IMR-90 (cell line): ENCODE results near the gene OR6B1. TPM values are rescaled to one million over a fixed set of nuclear protein-coding genes. Genes with fewer than 3 reads are reported as not detected.

ENCODE experiments used
- ATAC-seq: fragments of 200-7000 bp; cut with Tn5 transposase; 2 replicates; pipeline ENCODE4 v1.9.1; 2020; ENCODE audit warnings: low read depth, mild to moderate bottlenecking, moderate library complexity
- BruUV-seq: library from RNA; stranded (reverse); fragments of 400-500 nt; replicated peaks from 2 replicates; lab custom pipeline; 2021; lab: Mats Ljungman, UMichigan
- CTCF ChIA-PET: fragments of 300-600 bp; formaldehyde crosslinking; extraction: SDS; loops from one replicate; lab custom pipeline; 2021; ENCODE audit warnings: antibody characterized with exemption; lab: Yijun Ruan, JAX
- POLR2A ChIA-PET: fragments of 300-600 bp; sonication (Branson Sonifier 250); formaldehyde crosslinking; loops from one replicate; lab custom pipeline; 2022; ENCODE audit warnings: antibody characterized with exemption; ENCODE audit not compliant: unreplicated experiment; lab: Charles Lee
- DNase-seq: peaks from one replicate; pipeline ENCODE4 v3.0.0; 2013
- H2AFZ ChIP-seq: replicated peaks from 2 replicates; pipeline ENCODE3; 2013; ENCODE audit warnings: low read length, mild to moderate bottlenecking; ENCODE audit not compliant: poor library complexity
- H2AK5ac ChIP-seq: 2 replicates; pipeline ENCODE4 v1.6.1; 2013; ENCODE audit warnings: low read depth, low read length, inconsistent platforms
- H2AK9ac ChIP-seq: replicated peaks from 2 replicates; pipeline ENCODE3; 2013; ENCODE audit warnings: mild to moderate bottlenecking, low read depth, low read length, moderate library complexity; ENCODE audit not compliant: poor library complexity
- H2BK120ac ChIP-seq: 2 replicates; pipeline ENCODE4 v1.6.1; 2013; ENCODE audit warnings: low read depth, low read length, inconsistent platforms
- H2BK15ac ChIP-seq: 3 replicates; pipeline ENCODE4 v1.6.1; 2013; ENCODE audit warnings: low read depth, low read length, inconsistent platforms
- H2BK20ac ChIP-seq: 2 replicates; pipeline ENCODE4 v1.6.1; 2013; ENCODE audit warnings: low read depth, mild to moderate bottlenecking, inconsistent platforms, low read length, moderate library complexity
- H2BK5ac ChIP-seq: 2 replicates; pipeline ENCODE4 v1.6.1; 2013; ENCODE audit warnings: mild to moderate bottlenecking, low read depth, low read length, inconsistent platforms; ENCODE audit not compliant: poor library complexity, severe bottlenecking
- H3K14ac ChIP-seq: replicated peaks from 2 replicates; pipeline ENCODE4 v1.6.1; 2013; ENCODE audit warnings: low read depth, low read length, inconsistent platforms
- H3K18ac ChIP-seq: 2 replicates; pipeline ENCODE4 v1.6.1; 2013; ENCODE audit warnings: low read depth, low read length, control low read depth
- H3K23ac ChIP-seq: 2 replicates; pipeline ENCODE4 v1.6.1; 2013; ENCODE audit warnings: low read depth, low read length, inconsistent platforms
- H3K27ac ChIP-seq: 2 replicates; pipeline ENCODE4 v1.5.1; 2013; ENCODE audit warnings: mild to moderate bottlenecking, control low read depth, low read length; ENCODE audit not compliant: insufficient read depth
- H3K27me3 ChIP-seq: 2 replicates; pipeline ENCODE4 v1.6.1; 2013; ENCODE audit warnings: low read length; ENCODE audit not compliant: control insufficient read depth, insufficient read depth
- H3K36me3 ChIP-seq: 2 replicates; pipeline ENCODE4 v1.6.1; 2013; ENCODE audit warnings: low read length, mixed read lengths; ENCODE audit not compliant: control insufficient read depth, insufficient read depth
- H3K4ac ChIP-seq: 2 replicates; pipeline ENCODE4 v1.6.1; 2013; ENCODE audit warnings: low read depth, low read length, inconsistent platforms
- H3K4me1 ChIP-seq: 2 replicates; pipeline ENCODE4 v1.6.1; 2013; ENCODE audit warnings: low read length, mixed read lengths; ENCODE audit not compliant: control insufficient read depth, insufficient read depth
- H3K4me2 ChIP-seq: 2 replicates; pipeline ENCODE4 v1.6.1; 2013; ENCODE audit warnings: low read depth, mild to moderate bottlenecking, control low read depth, low read length, moderate library complexity
- H3K4me3 ChIP-seq: 2 replicates; pipeline ENCODE4 v1.5.1; 2013; ENCODE audit warnings: low read depth, mild to moderate bottlenecking, control low read depth, low read length, moderate library complexity; ENCODE audit not compliant: insufficient read depth
- H3K56ac ChIP-seq: 2 replicates; pipeline ENCODE4 v1.6.1; 2013; ENCODE audit warnings: low read length, inconsistent platforms; ENCODE audit not compliant: insufficient read depth; ENCODE audit errors: extremely low read depth
- H3K79me1 ChIP-seq, 2 experiments: 2 replicates each; pipeline ENCODE4 v1.6.1; 2013; ENCODE audit warnings: low read length in 2 of 2, inconsistent platforms in 1 of 2, low read depth in 1 of 2
- H3K9ac ChIP-seq: 2 replicates; pipeline ENCODE4 v1.6.1; 2013; ENCODE audit warnings: low read depth, low read length, control low read depth
- H3K9me1 ChIP-seq: 2 replicates; pipeline ENCODE4 v1.6.1; 2013; ENCODE audit warnings: low read length, inconsistent platforms; ENCODE audit not compliant: insufficient read depth
- H3K9me3 ChIP-seq: 2 replicates; pipeline ENCODE4 v1.6.1; 2013; ENCODE audit warnings: low read length; ENCODE audit not compliant: control insufficient read depth, insufficient read depth
- H4K20me1 ChIP-seq: 2 replicates; pipeline ENCODE4 v1.6.1; 2013; ENCODE audit warnings: low read length, inconsistent platforms; ENCODE audit not compliant: insufficient read depth
- H4K5ac ChIP-seq: 2 replicates; pipeline ENCODE4 v1.6.1; 2013; ENCODE audit warnings: mild to moderate bottlenecking, low read depth, low read length, control low read depth
- H4K8ac ChIP-seq, 2 experiments: 2 replicates each; pipeline ENCODE4 v1.6.1; 2013; ENCODE audit warnings: low read depth in 2 of 2, low read length in 2 of 2, control low read depth in 1 of 2, inconsistent platforms in 1 of 2
- H4K91ac ChIP-seq: 2 replicates; pipeline ENCODE4 v1.6.1; 2013; ENCODE audit warnings: low read depth, low read length, inconsistent platforms; ENCODE audit not compliant: insufficient read depth
- BHLHE40 ChIP-seq: fragments of 150-350 bp; IDR thresholded peaks from 2 replicates; pipeline ENCODE4 v1.6.1; 2016; ENCODE audit warnings: mild to moderate bottlenecking, low read depth, low read length
- CEBPB ChIP-seq: IDR thresholded peaks from 2 replicates; pipeline ENCODE4 v1.6.1; 2012; ENCODE audit warnings: low read depth, low read length, improper control_type of control experiment
- CHD1 ChIP-seq: IDR thresholded peaks from 2 replicates; pipeline ENCODE4 v1.6.1; 2012; ENCODE audit warnings: low read depth, low read length, improper control_type of control experiment
- CTCF ChIP-seq: conservative IDR thresholded peaks from 2 replicates; pipeline ENCODE4 v1.5.1; 2012; ENCODE audit warnings: mild to moderate bottlenecking, low read depth, low read length, improper control_type of control experiment
- ELK1 ChIP-seq: fragments of 150-350 bp; IDR thresholded peaks from 2 replicates; pipeline ENCODE4 v1.6.1; 2016; ENCODE audit warnings: low read depth, mild to moderate bottlenecking, low read length, moderate library complexity, borderline replicate concordance
- FOS ChIP-seq: fragments of 150-350 bp; IDR thresholded peaks from 2 replicates; pipeline ENCODE4 v1.6.1; 2016; ENCODE audit warnings: low read depth, low read length
- MAFK ChIP-seq: IDR thresholded peaks from 2 replicates; pipeline ENCODE4 v1.6.1; 2012; ENCODE audit warnings: low read depth, low read length, improper control_type of control experiment
- MAZ ChIP-seq: IDR thresholded peaks from 2 replicates; pipeline ENCODE4 v1.6.1; 2012; ENCODE audit warnings: low read depth, mild to moderate bottlenecking, low read length, improper control_type of control experiment, moderate library complexity, borderline replicate concordance
- MXI1 ChIP-seq: IDR thresholded peaks from 2 replicates; pipeline ENCODE4 v1.6.1; 2012; ENCODE audit warnings: low read depth, mild to moderate bottlenecking, low read length, moderate library complexity, borderline replicate concordance
- NFE2L2 ChIP-seq: fragments of 150-350 bp; IDR thresholded peaks from 2 replicates; pipeline ENCODE4 v1.6.1; 2016; ENCODE audit warnings: low read depth, mild to moderate bottlenecking, low read length
- POLR2A ChIP-seq: IDR thresholded peaks from 2 replicates; pipeline ENCODE4 v1.6.1; 2012; ENCODE audit warnings: mild to moderate bottlenecking, low read depth, low read length
- RAD21 ChIP-seq: IDR thresholded peaks from 2 replicates; pipeline ENCODE4 v1.6.1; 2012; ENCODE audit warnings: low read length, improper control_type of control experiment
- RCOR1 ChIP-seq: IDR thresholded peaks from 2 replicates; pipeline ENCODE4 v1.6.1; 2012; ENCODE audit warnings: mild to moderate bottlenecking, low read length, improper control_type of control experiment; ENCODE audit not compliant: insufficient replicate concordance
- RFX5 ChIP-seq: IDR thresholded peaks from 2 replicates; pipeline ENCODE4 v1.8.0; 2012; ENCODE audit warnings: low read depth, mild to moderate bottlenecking, low read length, moderate library complexity
- SMC3 ChIP-seq: fragments of 150-350 bp; IDR thresholded peaks from 2 replicates; pipeline ENCODE4 v1.6.1; 2016; ENCODE audit warnings: low read depth, mild to moderate bottlenecking, antibody characterized with exemption, low read length, moderate library complexity
- USF2 ChIP-seq: fragments of 150-350 bp; IDR thresholded peaks from 2 replicates; pipeline ENCODE4 v1.6.1; 2017; ENCODE audit warnings: mild to moderate bottlenecking, antibody characterized with exemption, low read length, low read depth
- WGBS, 2 experiments: methylation state at CpG; one replicate each; pipeline versions ENCODE4 v1.1.5 to v1.1.7; 2013; ENCODE audit warnings: missing lambda C conversion rate in 2 of 2; ENCODE audit not compliant: insufficient read length in 1 of 2; ENCODE audit errors: extremely low coverage in 2 of 2; 5-methylcytosine and 5-hydroxymethylcytosine counted together
- dilution Hi-C: fragments of 300-500 bp; cut with HindIII; formaldehyde crosslinking; loops from one replicate; pipeline ENCODE4 v1.14.3; 2018; ENCODE audit warnings: low sequenced_read_pairs; ENCODE audit not compliant: unreplicated experiment
- in situ Hi-C: fragments of 300-500 bp; cut with MboI; formaldehyde crosslinking; loops from 3 replicates; pipeline ENCODE4 v1.14.3; 2019; ENCODE audit warnings: low sequenced_read_pairs, inconsistent platforms, mixed read lengths
- intact Hi-C: fragments of 100-400 bp; cut with micrococcal nuclease; formaldehyde crosslinking; loops from 2 replicates; pipeline ENCODE4 v1.10.0; 2022
- polyA plus RNA-seq, 3 experiments: library from polyadenylated mRNA; depleted of rRNA; stranded (reverse); fragments of >200 nt; gene quantifications; 2 replicates each; pipeline ENCODE4 v1.2.3, GENCODE V29; 2012; ENCODE audit warnings: low replicate concordance in 1 of 3
- total RNA-seq: library from RNA; depleted of rRNA; stranded (reverse); fragments of >200 nt; gene quantifications from 2 replicates; pipeline ENCODE4 v1.2.3, GENCODE V29; 2012

The OR6B1 gene
- total and polyA plus RNA-seq, 2 of the 4 experiments (the other 2 are of a cell fraction) = not detected

GRCh38 chr7:144006692-144007042, 6.5 kb downstream of the OR6B1 start:
- BruUV-seq = no TSS peak
- Histone ChIP-seq H3K27me3 (no peaks in the 10 kb centered on the region), H2AK5ac (no peak overlapping the region), H4K5ac (no peak overlapping the region), H3K4me1 (no peaks in the 10 kb centered on the region), H2AFZ (no peak overlapping the region), H3K56ac (no peak overlapping the region), H3K36me3 (no peaks in the 10 kb centered on the region), H3K23ac (no peak overlapping the region), H3K9me1 (no peaks in the 10 kb centered on the region), H4K91ac (no peak overlapping the region), H3K9ac (no peak overlapping the region), H2AK9ac (no peak overlapping the region), H3K79me1 (no peaks in the 10 kb centered on the region), H3K4me2 (no peak overlapping the region), H2BK5ac (no peak overlapping the region), H3K4me3 (no peak overlapping the region), H2BK15ac (no peak overlapping the region), H4K8ac (no peak overlapping the region), H3K18ac (no peak overlapping the region), H3K14ac (no peak overlapping the region), H3K9me3 (no peaks in the 10 kb centered on the region; the same call in 1 of the 2 replicates), H3K27ac (no peak overlapping the region), H4K20me1 (no peaks in the 10 kb centered on the region), H3K4ac (no peak overlapping the region), H2BK120ac (no peak overlapping the region), H2BK20ac (no peak overlapping the region)
- no peak for TF ChIP-seq RAD21
- no peak for TF ChIP-seq CTCF
- TF ChIP-seq RFX5 = no peak
- TF ChIP-seq BHLHE40 = no peak
- no peak for TF ChIP-seq POLR2A
- TF ChIP-seq NFE2L2 = no peak
- no peak for TF ChIP-seq ELK1
- no peak for TF ChIP-seq CHD1
- no peak for TF ChIP-seq MAFK
- TF ChIP-seq CEBPB = no peak; the same call in 1 of the 2 replicates
- TF ChIP-seq SMC3 = no peak
- no peak for TF ChIP-seq MAZ
- TF ChIP-seq RCOR1 = no peak
- no peak for TF ChIP-seq MXI1
- TF ChIP-seq USF2 = no peak
- TF ChIP-seq FOS = no peak
- DNase-seq (no peak), ATAC-seq (no peak)
- in situ Hi-C loops = no loop called here
- POLR2A ChIA-PET = no interaction called here
- WGBS, 2 experiments = 40% methylated on average over 1 of the region's 1 CpG; no CpG with 5 or more reads in 1 of the 2 experiments
- intact Hi-C loops = no loop called here
- dilution Hi-C loops = no loop called here
- CTCF ChIA-PET = interaction anchor here (1.7 kb wide), 1 partner anchor 105 kb away, joined by 5 read pairs; the partner anchor contains the start of gene TCAF1
